SU-DHL-6 (cell line): ENCODE measurements around the gene HELZ2.

Experiments
- EZH2phosphoT487 ChIP-seq: fragments of 200-600 bp; sonication (generic), shearing (Covaris generic); conservative IDR thresholded peaks from 2 replicates; pipeline ENCODE4 v1.6.1; 2018; ENCODE audit warnings: mild to moderate bottlenecking, antibody characterized with exemption, low read length, moderate library complexity, mixed read lengths
- TF ChIP-seq, protein P1 (sequence below): fragments of 200-600 bp; sonication (generic); IDR thresholded peaks from one replicate; pipeline ENCODE4 v1.5.1; 2017; ENCODE audit warnings: antibody characterized with exemption, mild to moderate bottlenecking, low read length, moderate library complexity; ENCODE audit not compliant: insufficient read depth, poor library complexity, severe bottlenecking

DNA sequence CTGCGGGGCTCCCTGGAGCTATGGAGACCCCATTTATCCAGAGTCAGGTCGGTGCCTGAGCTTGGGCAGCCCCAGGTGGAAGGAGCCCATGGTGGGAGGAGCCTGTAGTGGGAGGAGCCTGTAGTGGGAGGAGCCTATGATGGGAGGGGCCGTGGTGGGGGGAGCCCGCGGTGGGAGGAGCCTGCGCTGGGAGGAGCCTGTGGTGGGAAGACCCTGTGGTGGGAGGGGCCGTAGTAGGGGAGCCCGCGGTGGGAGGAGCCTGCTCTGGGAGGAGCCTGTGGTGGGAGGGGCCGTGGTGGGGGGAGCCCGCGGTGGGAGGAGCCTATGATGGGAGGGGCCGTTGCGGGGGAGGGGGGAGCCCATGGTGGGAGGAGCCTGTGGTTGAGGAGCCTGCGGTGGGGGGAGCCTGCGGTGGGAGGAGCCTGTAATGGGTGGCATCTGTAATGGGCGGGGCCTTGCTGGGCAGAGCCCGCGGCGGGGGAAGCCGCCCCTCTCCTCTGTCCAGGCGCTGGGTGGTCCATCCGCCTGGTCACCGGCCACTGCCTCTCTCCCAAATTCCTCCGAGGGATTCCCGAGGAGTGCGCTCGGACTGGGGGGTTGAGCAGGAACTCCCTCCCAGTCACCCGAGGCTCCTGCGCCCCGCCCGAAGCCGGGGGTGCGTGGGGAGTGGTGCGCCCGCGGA lies 20.6 kb downstream of the HELZ2 start:
- TF ChIP-seq EZH2phosphoT487, result no peak
- TF ChIP-seq, protein P1, sequence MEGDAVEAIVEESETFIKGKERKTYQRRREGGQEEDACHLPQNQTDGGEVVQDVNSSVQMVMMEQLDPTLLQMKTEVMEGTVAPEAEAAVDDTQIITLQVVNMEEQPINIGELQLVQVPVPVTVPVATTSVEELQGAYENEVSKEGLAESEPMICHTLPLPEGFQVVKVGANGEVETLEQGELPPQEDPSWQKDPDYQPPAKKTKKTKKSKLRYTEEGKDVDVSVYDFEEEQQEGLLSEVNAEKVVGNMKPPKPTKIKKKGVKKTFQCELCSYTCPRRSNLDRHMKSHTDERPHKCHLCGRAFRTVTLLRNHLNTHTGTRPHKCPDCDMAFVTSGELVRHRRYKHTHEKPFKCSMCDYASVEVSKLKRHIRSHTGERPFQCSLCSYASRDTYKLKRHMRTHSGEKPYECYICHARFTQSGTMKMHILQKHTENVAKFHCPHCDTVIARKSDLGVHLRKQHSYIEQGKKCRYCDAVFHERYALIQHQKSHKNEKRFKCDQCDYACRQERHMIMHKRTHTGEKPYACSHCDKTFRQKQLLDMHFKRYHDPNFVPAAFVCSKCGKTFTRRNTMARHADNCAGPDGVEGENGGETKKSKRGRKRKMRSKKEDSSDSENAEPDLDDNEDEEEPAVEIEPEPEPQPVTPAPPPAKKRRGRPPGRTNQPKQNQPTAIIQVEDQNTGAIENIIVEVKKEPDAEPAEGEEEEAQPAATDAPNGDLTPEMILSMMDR, result no peak
